Skeletal muscle satellite cell (primary cell): ENCODE results near the gene MAPK10.

Experiments
- H3K27me3 ChIP-seq: 2 replicates; pipeline ENCODE4 v1.7.0; 2013; ENCODE audit warnings: low read length; ENCODE audit not compliant: control insufficient read depth, insufficient read depth
- H3K36me3 ChIP-seq: 2 replicates; pipeline ENCODE4 v1.7.0; 2013; ENCODE audit warnings: mild to moderate bottlenecking, control low read depth, low read length; ENCODE audit not compliant: insufficient read depth
- H3K4me1 ChIP-seq: 2 replicates; pipeline ENCODE4 v1.7.0; 2013; ENCODE audit warnings: low read length; ENCODE audit not compliant: control insufficient read depth, insufficient read depth
- H3K4me2 ChIP-seq: 2 replicates; pipeline ENCODE4 v1.7.0; 2013; ENCODE audit warnings: mild to moderate bottlenecking, low read length
- H3K4me3 ChIP-seq: 2 replicates; pipeline ENCODE4 v1.7.0; 2013; ENCODE audit warnings: low read length
- H3K9ac ChIP-seq: 2 replicates; pipeline ENCODE4 v1.7.0; 2013; ENCODE audit warnings: mild to moderate bottlenecking, low read depth, low read length, moderate library complexity
- H3K9me3 ChIP-seq: replicated peaks from 2 replicates; pipeline ENCODE4 v1.7.0; 2013; ENCODE audit warnings: mild to moderate bottlenecking, control low read depth, low read length

Gene MAPK10

DNA sequence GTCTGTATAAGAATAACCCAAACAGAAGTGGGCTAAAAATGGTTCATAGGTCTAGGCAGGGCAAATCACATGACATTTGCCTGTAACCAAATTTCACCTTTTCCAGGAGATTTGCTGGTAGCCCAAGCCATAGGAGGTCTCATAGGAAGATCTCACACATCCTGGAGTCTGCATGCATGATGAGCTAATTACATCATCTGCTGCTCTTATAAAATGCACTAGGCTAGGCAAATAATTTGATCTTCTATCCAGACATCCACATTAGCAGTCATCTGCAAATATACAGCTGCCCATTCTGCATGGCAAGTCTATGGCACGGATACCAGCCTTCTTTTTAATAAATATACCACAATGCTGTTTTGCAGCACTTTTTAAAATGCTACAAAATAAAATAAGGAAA, 87.2 kb downstream of the MAPK10 start:
- H3K4me2 ChIP-seq, result no peak overlapping the region
- no peaks in the 10 kb centered on the region for H3K36me3 ChIP-seq
- H3K9ac ChIP-seq, result no peak overlapping the region
- H3K4me1 ChIP-seq, result peaks cover 11% of the 10 kb centered on the region
- H3K4me3 ChIP-seq, result no peak overlapping the region
- H3K9me3 ChIP-seq, result no peaks in the 10 kb centered on the region
- peaks cover 13% of the 10 kb centered on the region for H3K27me3 ChIP-seq

GRCh38 chr4:86271057-86271456, 88.8 kb downstream of the MAPK10 start:
- H3K4me1 ChIP-seq, result peaks cover 11% of the 10 kb centered on the region
- H3K9me3 ChIP-seq, result no peaks in the 10 kb centered on the region
- no peaks in the 10 kb centered on the region for H3K36me3 ChIP-seq
- H3K4me3 ChIP-seq, result no peak overlapping the region
- H3K9ac ChIP-seq, result no peak overlapping the region
- peaks cover under 1% of the 10 kb centered on the region for H3K27me3 ChIP-seq
- no peak overlapping the region for H3K4me2 ChIP-seq

DNA sequence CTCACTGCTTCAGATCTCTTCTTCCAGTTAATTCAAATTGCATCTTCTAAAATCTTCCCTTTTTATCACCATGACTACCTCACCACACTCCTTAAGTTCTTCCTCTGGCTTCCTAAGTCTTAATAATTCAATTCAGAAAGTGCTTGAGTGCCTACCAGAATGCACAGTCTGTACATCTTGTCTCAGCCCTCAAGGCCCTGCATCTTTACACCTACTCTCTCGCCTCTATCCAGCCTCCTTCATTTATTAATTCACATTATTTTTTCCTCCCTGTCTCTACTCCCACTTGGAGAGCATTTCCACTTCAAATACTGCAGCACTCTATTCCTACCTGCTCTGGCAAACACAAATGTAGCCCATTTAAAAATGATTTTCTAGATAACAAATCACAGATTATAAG, 90.5 kb downstream of the MAPK10 start:
- Histone ChIP-seq H3K4me1 (no peaks in the 10 kb centered on the region), H3K36me3 (no peaks in the 10 kb centered on the region), H3K27me3 (no peaks in the 10 kb centered on the region), H3K9ac (no peak overlapping the region), H3K9me3 (no peaks in the 10 kb centered on the region), H3K4me2 (no peak overlapping the region), H3K4me3 (no peak overlapping the region)

DNA sequence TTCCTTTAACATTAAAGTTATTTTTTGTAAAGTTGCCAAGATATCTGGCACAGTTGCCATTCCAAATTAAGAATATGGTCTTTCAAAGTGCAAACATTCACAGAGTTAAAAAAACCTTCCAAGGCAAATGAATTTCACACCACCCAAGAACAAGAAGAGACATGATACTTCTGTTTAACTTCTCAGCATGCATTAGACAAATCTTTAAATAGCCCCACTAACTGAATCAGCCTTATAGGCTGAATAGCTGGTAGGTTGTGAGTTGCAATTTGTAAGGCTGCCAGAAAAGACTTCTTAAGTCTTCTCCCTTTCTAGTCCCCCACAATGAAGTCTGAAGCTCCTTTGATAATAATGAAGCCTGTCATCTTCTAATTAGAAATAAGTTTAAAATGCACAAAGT, 95.6 kb downstream of the MAPK10 start:
- H3K4me1 ChIP-seq, result no peaks in the 10 kb centered on the region
- H3K9me3 ChIP-seq, result no peaks in the 10 kb centered on the region
- no peak overlapping the region for H3K9ac ChIP-seq
- H3K4me2 ChIP-seq, result no peak overlapping the region
- H3K4me3 ChIP-seq, result no peak overlapping the region
- H3K36me3 ChIP-seq, result no peaks in the 10 kb centered on the region
- H3K27me3 ChIP-seq, result no peaks in the 10 kb centered on the region

GRCh38 chr4:86261636-86262035, 98.2 kb downstream of the MAPK10 start:
- Histone ChIP-seq H3K9ac (no peak overlapping the region), H3K36me3 (no peaks in the 10 kb centered on the region), H3K4me2 (no peak overlapping the region), H3K4me1 (no peaks in the 10 kb centered on the region), H3K9me3 (no peaks in the 10 kb centered on the region), H3K4me3 (no peak overlapping the region), H3K27me3 (peaks cover 3% of the 10 kb centered on the region)

DNA sequence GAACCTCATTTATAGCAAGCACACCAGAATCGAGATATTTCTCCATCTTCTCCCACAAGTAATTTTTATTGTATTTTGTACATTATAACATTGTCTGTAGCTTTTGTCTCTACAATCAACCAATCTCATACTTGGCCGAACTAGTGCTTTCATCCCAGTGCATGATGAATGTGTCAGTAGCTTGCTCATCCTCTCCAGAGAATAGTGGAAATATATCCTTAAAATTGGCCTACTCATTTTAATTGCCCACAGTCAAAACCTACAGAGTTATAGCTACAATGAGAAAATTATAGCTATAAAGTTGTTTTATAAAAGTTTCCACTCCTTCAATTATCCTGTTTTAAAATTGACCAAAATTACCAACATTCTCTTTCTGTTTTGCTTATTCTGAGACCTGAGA, 103.8 kb downstream of the MAPK10 start:
- no peaks in the 10 kb centered on the region for H3K9me3 ChIP-seq
- H3K27me3 ChIP-seq, result peaks cover 3% of the 10 kb centered on the region
- no peak overlapping the region for H3K4me2 ChIP-seq
- no peak overlapping the region for H3K9ac ChIP-seq
- no peaks in the 10 kb centered on the region for H3K4me1 ChIP-seq
- H3K36me3 ChIP-seq, result no peaks in the 10 kb centered on the region
- H3K4me3 ChIP-seq, result no peak overlapping the region

DNA sequence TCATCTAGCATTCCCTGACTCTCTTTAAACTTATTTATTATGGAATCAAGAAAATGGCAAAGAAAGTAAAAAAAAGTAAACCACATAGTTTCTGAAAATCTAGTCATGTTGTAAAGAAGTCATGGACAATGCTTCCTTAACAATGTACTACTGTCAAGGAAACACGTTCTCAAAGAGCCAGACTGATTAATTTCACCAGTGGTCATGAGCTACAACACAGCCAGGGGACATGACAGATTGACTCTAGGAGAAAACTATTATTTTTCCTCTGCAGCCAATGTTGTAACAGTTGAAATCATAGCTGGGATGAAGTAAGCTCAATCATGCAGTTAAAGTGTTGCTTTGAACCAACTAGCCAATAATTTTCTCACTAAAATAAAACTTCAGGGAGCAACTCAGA, 109.2 kb downstream of the MAPK10 start:
- Histone ChIP-seq H3K27me3 (no peaks in the 10 kb centered on the region), H3K4me2 (no peak overlapping the region), H3K36me3 (no peaks in the 10 kb centered on the region), H3K9me3 (no peaks in the 10 kb centered on the region), H3K4me1 (no peaks in the 10 kb centered on the region), H3K4me3 (no peak overlapping the region), H3K9ac (no peak overlapping the region)

- Histone ChIP-seq H3K4me1 (no peaks in the 10 kb centered on the region), H3K27me3 (no peaks in the 10 kb centered on the region), H3K9ac (no peak overlapping the region), H3K9me3 (no peaks in the 10 kb centered on the region), H3K4me3 (no peak overlapping the region), H3K36me3 (no peaks in the 10 kb centered on the region), H3K4me2 (no peak overlapping the region)
Measured at GRCh38 chr4:86250006-86250405, 109.8 kb downstream of the MAPK10 start.

DNA sequence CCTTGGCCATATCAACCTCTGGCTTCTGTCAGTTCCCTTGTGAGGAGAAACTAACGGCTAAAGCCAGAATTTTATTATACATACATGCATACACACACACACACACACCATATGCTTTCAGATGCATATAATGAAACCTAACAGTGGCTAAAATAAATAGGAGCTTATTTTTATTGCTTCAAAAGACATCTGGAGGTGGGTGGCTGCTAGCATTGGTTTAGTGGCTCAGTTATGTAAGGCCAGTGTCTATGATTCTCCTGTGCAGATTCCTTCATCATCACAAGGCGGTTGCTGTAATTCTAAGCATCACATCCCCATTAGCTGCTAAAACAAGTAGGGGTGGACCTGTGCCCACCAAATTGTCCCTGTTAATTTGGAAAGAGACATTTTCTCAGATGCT, 110.8 kb downstream of the MAPK10 start:
- H3K36me3 ChIP-seq, result no peaks in the 10 kb centered on the region
- H3K9ac ChIP-seq, result no peak overlapping the region
- no peaks in the 10 kb centered on the region for H3K4me1 ChIP-seq
- no peaks in the 10 kb centered on the region for H3K27me3 ChIP-seq
- H3K4me3 ChIP-seq, result no peak overlapping the region
- no peak overlapping the region for H3K4me2 ChIP-seq
- no peaks in the 10 kb centered on the region for H3K9me3 ChIP-seq

DNA sequence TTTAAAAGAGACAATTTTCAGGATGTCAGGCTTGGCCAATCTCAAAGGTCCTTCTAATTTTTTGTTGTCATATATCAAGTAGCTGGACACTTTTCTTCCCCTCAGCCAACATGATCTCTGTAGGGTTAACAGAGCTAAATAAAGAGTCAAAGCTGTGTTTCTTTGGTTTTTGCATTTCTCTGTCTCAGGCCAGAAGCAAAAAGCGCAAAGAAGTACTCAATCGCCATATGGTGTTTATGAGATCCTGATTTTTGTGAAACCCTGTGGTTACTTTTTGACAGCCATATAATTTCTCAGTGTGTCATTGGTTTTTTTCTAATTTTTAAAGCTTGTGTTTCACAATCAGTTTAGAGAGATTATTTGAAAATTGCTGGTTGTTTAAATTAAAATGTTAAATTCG, 111.9 kb downstream of the MAPK10 start:
- H3K27me3 ChIP-seq, result no peaks in the 10 kb centered on the region
- H3K4me1 ChIP-seq, result no peaks in the 10 kb centered on the region
- no peak overlapping the region for H3K4me2 ChIP-seq
- no peak overlapping the region for H3K4me3 ChIP-seq
- no peaks in the 10 kb centered on the region for H3K36me3 ChIP-seq
- no peak overlapping the region for H3K9ac ChIP-seq
- H3K9me3 ChIP-seq, result no peaks in the 10 kb centered on the region

DNA sequence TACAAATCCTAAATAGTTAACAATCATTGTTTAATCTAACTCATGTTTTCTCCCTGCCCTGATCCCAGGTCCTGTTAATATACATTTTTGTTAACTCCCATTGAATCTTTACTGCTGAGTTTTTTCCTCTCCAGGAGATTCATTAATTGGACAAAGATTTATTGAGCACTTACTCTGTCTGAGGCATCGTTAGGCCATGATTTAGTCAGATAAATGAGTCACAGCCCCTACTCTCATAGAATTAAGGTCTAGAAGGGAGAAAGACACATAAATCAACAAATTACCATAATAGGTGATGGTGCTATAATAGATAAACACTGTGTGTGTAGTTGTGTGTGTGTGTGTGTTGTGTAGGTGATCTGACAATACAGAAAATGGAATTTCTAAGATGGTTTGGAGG, 112.5 kb downstream of the MAPK10 start:
- Histone ChIP-seq H3K36me3 (no peaks in the 10 kb centered on the region), H3K4me1 (no peaks in the 10 kb centered on the region)

GRCh38 chr4:86243750-86244149, 116.1 kb downstream of the MAPK10 start:
- Histone ChIP-seq H3K9ac (no peak overlapping the region), H3K36me3 (no peaks in the 10 kb centered on the region), H3K4me3 (no peak overlapping the region)

More for the DNA sequence above, 112.5 kb downstream of the MAPK10 start:
- Histone ChIP-seq H3K9me3 (no peaks in the 10 kb centered on the region), H3K4me3 (no peak overlapping the region), H3K9ac (no peak overlapping the region), H3K4me2 (no peak overlapping the region), H3K27me3 (no peaks in the 10 kb centered on the region)

More at GRCh38 chr4:86243750-86244149, 116.1 kb downstream of the MAPK10 start:
- Histone ChIP-seq H3K9me3 (no peaks in the 10 kb centered on the region), H3K27me3 (no peaks in the 10 kb centered on the region), H3K4me1 (no peaks in the 10 kb centered on the region), H3K4me2 (no peak overlapping the region)
